HG02610 (cell line): ENCODE results near the gene LIMS1.
"Not testable (repeated sequence)": the region's sequence is repeated elsewhere in the genome, so short reads cannot be mapped to it uniquely, and the experiment has no call there.

Experiments used
- ATAC-seq: cut with Tn5 transposase; IDR thresholded peaks from one replicate; pipeline ENCODE4 v1.9.1; 2021; ENCODE audit warnings: mild to moderate bottlenecking, moderate library complexity; ENCODE audit not compliant: unreplicated experiment

Gene LIMS1

GRCh38 chr2:108630567-108631405 is 96.5 kb downstream of the LIMS1 start:
- no peak for ATAC-seq

- no peak for ATAC-seq
Observed at GRCh38 chr2:108632332-108633160, 98.3 kb downstream of the LIMS1 start.

GRCh38 chr2:108633409-108633808 is 99.1 kb downstream of the LIMS1 start:
- ATAC-seq = no peak

GRCh38 chr2:108634011-108634410 is 99.7 kb downstream of the LIMS1 start:
- ATAC-seq = no peak

- no peak for ATAC-seq
Observed at GRCh38 chr2:108634576-108635160, 100.4 kb downstream of the LIMS1 start.

- ATAC-seq = peak; percentile 2
Observed at GRCh38 chr2:108635630-108636354, 101.5 kb downstream of the LIMS1 start.

GRCh38 chr2:108637304-108637669 is 103.0 kb downstream of the LIMS1 start:
- peak; percentile 79 for ATAC-seq

- ATAC-seq = no peak
Observed at GRCh38 chr2:108640731-108641130, 106.5 kb downstream of the LIMS1 start.

GRCh38 chr2:108641756-108642155 is 107.5 kb downstream of the LIMS1 start:
- no peak for ATAC-seq

GRCh38 chr2:108643261-108643849 is 109.1 kb downstream of the LIMS1 start:
- no peak for ATAC-seq

- not testable (repeated sequence) for ATAC-seq
Observed at GRCh38 chr2:108643862-108644261, 109.6 kb downstream of the LIMS1 start.

GRCh38 chr2:108644446-108644845 is 110.2 kb downstream of the LIMS1 start:
- not testable (repeated sequence) for ATAC-seq

- ATAC-seq = not testable (repeated sequence)
Observed at GRCh38 chr2:108648796-108649195, 114.5 kb downstream of the LIMS1 start.

GRCh38 chr2:108650465-108650864 is 116.2 kb downstream of the LIMS1 start:
- ATAC-seq = not testable (repeated sequence)

GRCh38 chr2:108651468-108651867 is 117.2 kb downstream of the LIMS1 start:
- not testable (repeated sequence) for ATAC-seq

- ATAC-seq = peak; percentile 97
Observed at GRCh38 chr2:108652187-108652931, 118.1 kb downstream of the LIMS1 start.

GRCh38 chr2:108653425-108653824 is 119.2 kb downstream of the LIMS1 start:
- not testable (repeated sequence) for ATAC-seq

GRCh38 chr2:108653849-108654248 is 119.6 kb downstream of the LIMS1 start:
- not testable (repeated sequence) for ATAC-seq

GRCh38 chr2:108654521-108655125 is 120.4 kb downstream of the LIMS1 start:
- ATAC-seq = not testable (repeated sequence)
